Caco-2 (cell line): ENCODE measurements around the gene UPF2. TPM values are rescaled to one million over a fixed set of nuclear protein-coding genes. Genes with fewer than 3 reads are reported as not detected.

ENCODE experiments used
- BruUV-seq: library from RNA; stranded (reverse); fragments of 400-500 nt; replicated peaks from 2 replicates; lab custom pipeline; 2021; lab: Mats Ljungman, UMichigan
- CTCF ChIA-PET: fragments of 300-600 bp; sonication (Branson Sonifier 250); formaldehyde crosslinking; loops from one replicate; lab custom pipeline; 2022; ENCODE audit warnings: antibody characterized with exemption; lab: Charles Lee
- POLR2A ChIA-PET: fragments of 300-600 bp; sonication (Branson Sonifier 250); formaldehyde crosslinking; loops from one replicate; lab custom pipeline; 2022; ENCODE audit warnings: antibody characterized with exemption; lab: Charles Lee
- DNase-seq, 2 experiments: peaks; one replicate each; pipeline versions ENCODE4 v3.0.0 to v3.0.0-alpha.2; 2020 to 2022
- H3K27me3 ChIP-seq: replicated peaks from 2 replicates; pipeline ENCODE4 v1.6.0; 2011; ENCODE audit warnings: low read length; ENCODE audit not compliant: control insufficient read depth, insufficient read depth
- H3K36me3 ChIP-seq: 2 replicates; pipeline ENCODE4 v1.5.1; 2011; ENCODE audit warnings: low read length; ENCODE audit not compliant: control insufficient read depth, insufficient read depth
- H3K4me1 ChIP-seq: fragments of 250-450 bp; sonication (Bioruptor Pico); 2 replicates; pipeline ENCODE4 v1.5.1; 2020; ENCODE audit warnings: mild to moderate bottlenecking
- H3K4me3 ChIP-seq: 2 replicates; pipeline ENCODE4 v1.5.1; 2011; ENCODE audit warnings: low read depth, mild to moderate bottlenecking, control low read depth, low read length
- H3K9me3 ChIP-seq: fragments of 250-450 bp; sonication (Bioruptor Pico); 2 replicates; pipeline ENCODE4 v1.5.1; 2020; ENCODE audit warnings: mild to moderate bottlenecking, moderate library complexity
- H3K27ac Mint-ChIP-seq: one replicate; pipeline ENCODE4 v1.8.0; 2022; ENCODE audit warnings: mixed read lengths; ENCODE audit not compliant: unreplicated experiment
- H3K27me3 Mint-ChIP-seq: one replicate; pipeline ENCODE4 v1.8.0; 2022; ENCODE audit warnings: mixed read lengths; ENCODE audit not compliant: insufficient read depth, unreplicated experiment
- H3K36me3 Mint-ChIP-seq: one replicate; pipeline ENCODE4 v1.8.0; 2022; ENCODE audit warnings: mild to moderate bottlenecking, mixed read lengths; ENCODE audit not compliant: insufficient read depth, unreplicated experiment
- H3K4me1 Mint-ChIP-seq: one replicate; pipeline ENCODE4 v1.8.0; 2022; ENCODE audit warnings: low read depth, mixed read lengths; ENCODE audit not compliant: unreplicated experiment
- H3K4me3 Mint-ChIP-seq: one replicate; pipeline ENCODE4 v1.8.0; 2022; ENCODE audit warnings: mild to moderate bottlenecking, moderate library complexity, mixed read lengths; ENCODE audit not compliant: unreplicated experiment
- H3K9me3 Mint-ChIP-seq: one replicate; pipeline ENCODE4 v1.8.0; 2022; ENCODE audit warnings: mixed read lengths; ENCODE audit not compliant: unreplicated experiment
- CTCF ChIP-seq, 2 experiments: fragments of 200-600 bp in 1 of 2; IDR thresholded peaks; 1 replicate in 1 of 2; 2 replicates in 1 of 2; pipeline versions ENCODE4 v1.5.1 to v1.8.0; 2011 to 2022; ENCODE audit warnings: antibody characterized with exemption in 1 of 2, control low read depth in 1 of 2, inconsistent platforms in 1 of 2, low read depth in 1 of 2, low read length in 1 of 2, mild to moderate bottlenecking in 1 of 2, moderate library complexity in 1 of 2; ENCODE audit not compliant: insufficient read depth in 1 of 2, severe bottlenecking in 1 of 2, unreplicated experiment in 1 of 2
- intact Hi-C: fragments of 100-400 bp; cut with micrococcal nuclease; formaldehyde crosslinking; loops from one replicate; pipeline ENCODE4 v1.10.0; 2022; ENCODE audit not compliant: unreplicated experiment
- total RNA-seq: library from RNA; stranded (reverse); gene quantifications from 2 replicates; pipeline ENCODE4 v1.2.3, GENCODE V29; 2022

Gene UPF2
- total RNA-seq, 1 experiment from 2014 or later: 40.6 TPM

DNA sequence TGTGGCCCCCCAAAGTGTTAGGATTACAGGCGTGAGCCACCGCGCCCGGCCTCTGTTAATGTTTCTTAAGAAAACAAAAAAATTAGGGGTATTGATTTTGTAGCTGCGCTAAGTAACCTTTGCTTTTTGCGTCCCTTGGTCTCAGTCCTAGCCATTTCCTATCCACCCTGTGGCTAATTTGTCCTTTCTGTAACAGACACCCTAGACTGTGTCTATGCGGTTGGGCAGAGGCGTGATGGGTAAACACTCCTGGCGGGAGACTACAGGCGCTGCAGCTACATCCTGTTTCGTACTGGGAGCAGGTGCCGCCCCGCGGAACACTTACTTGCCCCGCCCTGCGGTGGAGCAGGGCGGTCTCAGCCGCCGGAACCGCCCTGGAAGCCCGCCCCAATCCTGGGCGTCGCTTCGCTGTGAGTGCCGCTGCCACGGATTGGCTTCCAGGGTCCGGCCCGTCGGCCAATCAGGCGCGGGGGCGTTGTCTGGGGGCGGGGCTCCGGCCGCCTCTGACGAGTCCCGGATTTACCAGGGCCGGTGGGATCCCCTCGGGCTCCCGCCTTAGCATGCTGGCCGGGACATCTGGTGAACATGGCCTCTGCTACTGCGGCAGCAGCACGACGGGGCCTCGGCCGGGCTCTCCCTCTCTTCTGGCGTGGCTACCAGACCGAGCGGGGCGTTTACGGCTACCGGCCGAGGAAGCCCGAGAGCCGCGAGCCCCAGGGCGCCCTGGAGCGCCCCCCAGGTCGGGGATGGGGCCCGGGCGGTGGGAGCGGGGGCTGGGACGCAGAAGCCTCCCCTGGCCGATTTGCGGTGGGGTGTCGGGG is 26.1 kb upstream of the UPF2 start, which contains the start of gene DHTKD1:
Gene DHTKD1, plus strand, starts transcription at position 506 of the 821 bp plus-strand sequence. Its CDS starts 80 bp downstream, at position 586.
- intact Hi-C loops: loop anchor here (1.0 to 2.0 kb wide), 4 partner anchors 25 to 194 kb away; no protein-coding TSS in a partner anchor
- peaks cover 8% of the 10 kb centered on the region for H3K36me3 Mint-ChIP-seq
- Histone ChIP-seq H3K4me3 (peak within 1 kb of the TSS; percentile 77), H3K36me3 (no peaks in the 10 kb centered on the region), H3K4me1 (peaks cover 9% of the 10 kb centered on the region; the same call in 1 of the 2 replicates), H3K9me3 (no peaks in the 10 kb centered on the region), H3K27me3 (no peaks in the 10 kb centered on the region)
- ChIA-PET POLR2A (interaction anchor here (0.5 to 1.6 kb wide), 8 partner anchors 16 to 410 kb away, joined by 3 to 25 read pairs (median 3); partner anchors contain the start of gene UPF2), CTCF (interaction anchor here (0.7 to 1.4 kb wide), 2 partner anchors 19 to 26 kb away, joined by 6 to 7 read pairs; partner anchors contain the start of gene UPF2)
- H3K4me3 Mint-ChIP-seq: peak within 1 kb of the TSS; percentile 63
- peak in 1 of 2 experiments; percentile 61 for TF ChIP-seq CTCF (IDR thresholded peaks at IDR 0.05; ENCODE audit: insufficient read depth in 1 of 2, low read depth in 1 of 2, low read length in 1 of 2, severe bottlenecking in 1 of 2, unreplicated experiment in 1 of 2)
- peak within 1 kb of the TSS; percentile 66 for H3K27ac Mint-ChIP-seq
- H3K9me3 Mint-ChIP-seq: no peaks in the 10 kb centered on the region
- H3K27me3 Mint-ChIP-seq: no peaks in the 10 kb centered on the region
- DNase-seq: peak; percentile 99 to 100
- peaks cover 11% of the 10 kb centered on the region for H3K4me1 Mint-ChIP-seq
- no TSS peak for BruUV-seq

- no peaks in the 10 kb centered on the region for H3K36me3 ChIP-seq
- H3K36me3 Mint-ChIP-seq: peaks cover 8% of the 10 kb centered on the region
- ChIA-PET CTCF (interaction anchor here (0.9 kb wide), 1 partner anchor 24 kb away, joined by 3 read pairs; no protein-coding TSS in a partner anchor), POLR2A (no interaction called here)
- no peak for DNase-seq
- H3K27me3 ChIP-seq: no peaks in the 10 kb centered on the region
- no peaks in the 10 kb centered on the region for H3K9me3 Mint-ChIP-seq
- no peak overlapping the region for H3K4me3 ChIP-seq
- no TSS peak for BruUV-seq
- peaks cover 16% of the 10 kb centered on the region; the same call in 1 of the 2 replicates for H3K4me1 ChIP-seq
- no peak overlapping the region for H3K4me3 Mint-ChIP-seq
- H3K9me3 ChIP-seq: no peaks in the 10 kb centered on the region
- peaks cover 11% of the 10 kb centered on the region for H3K4me1 Mint-ChIP-seq
- intact Hi-C loops: no loop called here
- TF ChIP-seq CTCF (IDR thresholded peaks at IDR 0.05; ENCODE audit: insufficient read depth in 1 of 2, low read depth in 1 of 2, low read length in 1 of 2, severe bottlenecking in 1 of 2, unreplicated experiment in 1 of 2): no peak
- H3K27me3 Mint-ChIP-seq: no peaks in the 10 kb centered on the region
- H3K27ac Mint-ChIP-seq: no peak overlapping the region
Measured at GRCh38 chr10:12067336-12067735, 24.7 kb upstream of the UPF2 start.

- Histone ChIP-seq H3K4me3 (no peak overlapping the region), H3K36me3 (no peaks in the 10 kb centered on the region), H3K4me1 (peaks cover 10% of the 10 kb centered on the region; the same call in 1 of the 2 replicates), H3K9me3 (no peaks in the 10 kb centered on the region; the same call in 1 of the 2 replicates), H3K27me3 (no peaks in the 10 kb centered on the region)
- Mint-ChIP-seq H3K9me3 (no peaks in the 10 kb centered on the region), H3K4me3 (no peak overlapping the region), H3K27ac (no peak overlapping the region), H3K4me1 (no peaks in the 10 kb centered on the region), H3K27me3 (no peaks in the 10 kb centered on the region), H3K36me3 (no peaks in the 10 kb centered on the region)
- no TSS peak for BruUV-seq
- ChIA-PET POLR2A (interaction anchor here (0.6 to 0.8 kb wide), 2 partner anchors 16 to 21 kb away, joined by 5 to 7 read pairs; partner anchors contain the start of gene UPF2), CTCF (interaction anchor here (0.6 to 1.6 kb wide), 2 partner anchors 21 to 270 kb away, joined by 4 to 7 read pairs; partner anchors contain the start of gene UPF2)
- DNase-seq: no peak
- TF ChIP-seq CTCF (IDR thresholded peaks at IDR 0.05; ENCODE audit: insufficient read depth in 1 of 2, low read depth in 1 of 2, low read length in 1 of 2, severe bottlenecking in 1 of 2, unreplicated experiment in 1 of 2): no peak
- intact Hi-C loops: no loop called here
Measured at GRCh38 chr10:12063483-12063818, 20.8 kb upstream of the UPF2 start.
